AG04450 (cell line): Measurements from ENCODE around the gene PPL. TPM values are rescaled to one million over a fixed set of nuclear protein-coding genes. Genes with fewer than 3 reads are reported as not detected.

Experiments
- CTCF ChIA-PET: fragments of 300-600, 350-600 bp; formaldehyde crosslinking; extraction: SDS; loops from one replicate; lab custom pipeline; 2022; ENCODE audit warnings: antibody characterized with exemption, inconsistent platforms; lab: Charles Lee
- POLR2A ChIA-PET: fragments of 350-600 bp; formaldehyde crosslinking; extraction: SDS; loops from one replicate; lab custom pipeline; 2021; ENCODE audit warnings: antibody characterized with exemption, inconsistent platforms; lab: Yijun Ruan, JAX
- DNase-seq: peaks from one replicate; pipeline ENCODE4 v3.0.0-alpha.2; 2011; ENCODE audit warnings: low read depth, low spot score
- H3K27ac ChIP-seq: one replicate; pipeline ENCODE4 v1.5.1; 2012; ENCODE audit warnings: low read depth, low read length, control low read depth
- H3K27me3 ChIP-seq: one replicate; pipeline ENCODE4 v1.6.0; 2012; ENCODE audit warnings: low read length; ENCODE audit not compliant: control insufficient read depth, insufficient read depth
- H3K4me3 ChIP-seq: 2 replicates; pipeline ENCODE4 v1.5.1; 2011; ENCODE audit warnings: mild to moderate bottlenecking, low read depth, low read length, control low read depth
- H3K9me3 ChIP-seq: 2 replicates; pipeline ENCODE4 v1.5.1; 2012; ENCODE audit warnings: low read length; ENCODE audit not compliant: control insufficient read depth, insufficient read depth
- CTCF ChIP-seq: IDR thresholded peaks from 2 replicates; pipeline ENCODE4 v1.5.1; 2011; ENCODE audit warnings: low read depth, low read length, control low read depth, inconsistent platforms
- polyA plus RNA-seq: library from polyadenylated mRNA; depleted of rRNA; stranded (reverse); fragments of >200 nt; gene quantifications from 2 replicates; pipeline ENCODE4 v1.2.3, GENCODE V29; 2011

The PPL gene
- polyA plus RNA-seq, 1 experiment = 2.0 TPM

GRCh38 chr16:4840984-4841383, 96.0 kb downstream of the PPL start:
- no peak for DNase-seq
- no peaks in the 10 kb centered on the region for H3K27me3 ChIP-seq
- no peak overlapping the region for H3K4me3 ChIP-seq
- ChIA-PET CTCF (interaction anchor here (1.3 kb wide), 1 partner anchor 115 kb away, joined by 4 read pairs; no protein-coding TSS in a partner anchor), POLR2A (interaction anchor here (0.5 to 0.7 kb wide), 2 partner anchors 7 to 38 kb away, joined by 3 to 4 read pairs; no protein-coding TSS in a partner anchor)
- H3K9me3 ChIP-seq = no peaks in the 10 kb centered on the region
- TF ChIP-seq CTCF = no peak
- H3K27ac ChIP-seq = no peak overlapping the region

- CTCF ChIA-PET = no interaction called here
- DNase-seq = no peak
- no peak for TF ChIP-seq CTCF
- Histone ChIP-seq H3K27ac (no peak overlapping the region), H3K27me3 (no peaks in the 10 kb centered on the region), H3K9me3 (no peaks in the 10 kb centered on the region), H3K4me3 (no peak overlapping the region)
- POLR2A ChIA-PET = no interaction called here
Measured at GRCh38 chr16:4839942-4840341, 97.0 kb downstream of the PPL start.

- Histone ChIP-seq H3K27ac (no peak overlapping the region), H3K27me3 (no peaks in the 10 kb centered on the region), H3K9me3 (no peaks in the 10 kb centered on the region), H3K4me3 (no peak overlapping the region)
- no peak for DNase-seq
- no peak for TF ChIP-seq CTCF
- ChIA-PET CTCF (interaction anchor here (1.7 kb wide), 1 partner anchor 118 kb away, joined by 6 read pairs; no protein-coding TSS in a partner anchor), POLR2A (no interaction called here)
Measured at GRCh38 chr16:4837733-4838501, 99.0 kb downstream of the PPL start.

GRCh38 chr16:4836727-4837126, 100.2 kb downstream of the PPL start:
- Histone ChIP-seq H3K27me3 (no peaks in the 10 kb centered on the region), H3K27ac (no peak overlapping the region), H3K4me3 (no peak overlapping the region), H3K9me3 (no peaks in the 10 kb centered on the region)
- TF ChIP-seq CTCF = no peak
- no peak for DNase-seq
- CTCF ChIA-PET = interaction anchor here (1.0 to 1.7 kb wide), 2 partner anchors 22 to 119 kb away, joined by 3 to 6 read pairs; no protein-coding TSS in a partner anchor
- POLR2A ChIA-PET = interaction anchor here (0.7 kb wide), 1 partner anchor 100 kb away, joined by 3 read pairs; no protein-coding TSS in a partner anchor

GRCh38 chr16:4833584-4833983, 103.4 kb downstream of the PPL start:
- ChIA-PET CTCF (interaction anchor here (0.7 to 1.9 kb wide), 2 partner anchors 122 to 221 kb away, joined by 5 read pairs; no protein-coding TSS in a partner anchor), POLR2A (interaction anchor here (0.7 kb wide), 1 partner anchor 8 kb away, joined by 4 read pairs; no protein-coding TSS in a partner anchor)
- DNase-seq = no peak

More at GRCh38 chr16:4833584-4833983, 103.4 kb downstream of the PPL start:
- Histone ChIP-seq H3K27ac (no peak overlapping the region), H3K4me3 (no peak overlapping the region), H3K9me3 (no peaks in the 10 kb centered on the region), H3K27me3 (no peaks in the 10 kb centered on the region)
- no peak for TF ChIP-seq CTCF
